MCF 10A (cell line): ENCODE measurements around the gene DACH1. TPM values are rescaled to one million over a fixed set of nuclear protein-coding genes. Genes with fewer than 3 reads are reported as not detected.

ENCODE experiments used
- Bru-seq: library from RNA; stranded (reverse); fragments of 400-500 nt; gene quantifications from one replicate; lab custom pipeline; 2021; lab: Mats Ljungman, UMichigan
- BruChase-seq, 2 experiments: library from RNA; stranded (reverse); fragments of 400-500 nt; gene quantifications; one replicate each; lab custom pipeline; 2021; lab: Mats Ljungman, UMichigan
- BruUV-seq: library from RNA; stranded (reverse); fragments of 400-500 nt; replicated peaks from 2 replicates; lab custom pipeline; 2021; lab: Mats Ljungman, UMichigan
- CTCF ChIA-PET: fragments of 300-600 bp; sonication (Branson Sonifier 250); formaldehyde crosslinking; extraction: SDS; loops from one replicate; lab custom pipeline; 2021; ENCODE audit warnings: antibody characterized with exemption, inconsistent platforms; lab: Yijun Ruan, JAX
- POLR2A ChIA-PET: fragments of 300-600, 350-650 bp; sonication (Branson Sonifier 250); formaldehyde crosslinking; extraction: SDS; loops from one replicate; lab custom pipeline; 2020; ENCODE audit warnings: antibody characterized with exemption, inconsistent platforms; lab: Yijun Ruan, JAX
- DNase-seq: peaks from one replicate; pipeline ENCODE4 v3.0.0-alpha.2; 2018; ENCODE audit not compliant: unreplicated experiment
- H3K27ac Mint-ChIP-seq: one replicate; pipeline ENCODE4 v1.8.0; 2022; ENCODE audit warnings: mild to moderate bottlenecking, low read depth, mixed read lengths; ENCODE audit not compliant: unreplicated experiment
- H3K27me3 Mint-ChIP-seq: one replicate; pipeline ENCODE4 v1.8.0; 2022; ENCODE audit warnings: mixed read lengths; ENCODE audit not compliant: insufficient read depth, unreplicated experiment
- H3K36me3 Mint-ChIP-seq: one replicate; pipeline ENCODE4 v1.8.0; 2022; ENCODE audit warnings: mild to moderate bottlenecking, moderate library complexity, mixed read lengths; ENCODE audit not compliant: insufficient read depth, unreplicated experiment
- H3K4me1 Mint-ChIP-seq: one replicate; pipeline ENCODE4 v1.8.0; 2022; ENCODE audit warnings: mixed read lengths; ENCODE audit not compliant: insufficient read depth, unreplicated experiment
- H3K4me3 Mint-ChIP-seq: one replicate; pipeline ENCODE4 v1.8.0; 2022; ENCODE audit warnings: mild to moderate bottlenecking, moderate library complexity, mixed read lengths; ENCODE audit not compliant: unreplicated experiment
- H3K9me3 Mint-ChIP-seq: one replicate; pipeline ENCODE4 v1.8.0; 2022; ENCODE audit warnings: mixed read lengths; ENCODE audit not compliant: unreplicated experiment
- intact Hi-C: fragments of 100-400 bp; cut with micrococcal nuclease; formaldehyde crosslinking; loops from 2 replicates; pipeline ENCODE4 v1.14.1; 2022
- long read RNA-seq: library from polyadenylated mRNA; stranded (forward); transcript quantifications from one replicate; pipeline ENCODE4 v2.0.0, GENCODE V29; 2022
- total RNA-seq: library from RNA; stranded (reverse); gene quantifications from 2 replicates; pipeline ENCODE4 v1.2.3, GENCODE V29; 2022
- TF ChIP-seq, protein P1 (sequence below): fragments of 200-600 bp; IDR thresholded peaks from one replicate; pipeline ENCODE4 v1.8.0; 2022; ENCODE audit warnings: antibody characterized with exemption, mild to moderate bottlenecking; ENCODE audit not compliant: unreplicated experiment

DACH1 gene
- not detected in 2 replicates for total RNA-seq
- percentile 0 among the genes with signal in this experiment for Bru-seq, nascent RNA
- not detected for BruChase-seq, experiment 1, labeled RNA remaining after a 6-hour chase
- not detected for BruChase-seq, experiment 2, labeled RNA remaining after a 2-hour chase
- long read RNA-seq = 0 reads

DNA sequence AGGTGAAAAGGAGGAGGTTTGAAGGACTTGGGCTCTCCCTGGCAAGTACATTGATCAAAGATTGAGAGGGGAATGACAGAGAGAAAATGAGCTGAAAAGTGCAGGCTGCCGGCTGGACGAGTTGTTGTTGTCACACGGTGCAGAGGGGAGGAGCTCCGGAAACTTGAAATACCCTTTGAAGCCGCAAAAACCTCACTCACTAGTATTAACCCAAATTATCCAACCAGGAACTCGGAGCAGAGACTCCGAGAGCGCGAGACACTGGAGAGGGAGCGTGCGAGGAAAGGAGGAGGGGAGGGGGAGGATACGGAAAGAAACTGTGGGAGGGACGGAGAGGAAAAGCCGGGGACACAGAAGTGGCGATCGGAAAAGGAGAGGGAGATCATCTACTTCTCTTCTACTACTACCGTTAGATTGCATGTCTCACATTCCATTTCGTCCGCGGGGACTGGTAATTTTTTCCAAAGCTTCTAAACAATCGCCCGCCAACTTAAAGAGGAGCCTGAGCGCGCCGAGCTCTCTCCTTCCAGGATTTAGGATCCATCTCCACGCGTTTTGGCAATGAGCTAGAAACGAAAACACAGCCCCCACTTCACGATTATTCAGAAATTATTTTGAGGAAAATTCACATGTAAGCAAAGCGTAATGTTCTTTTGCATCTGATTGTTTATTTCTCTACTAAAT, at the start of gene DACH1:
TSS of gene DACH1 (minus strand) at position 74 of the 684 bp plus-strand sequence.
- intact Hi-C loops = no loop called here
- BruUV-seq = no TSS peak
- DNase-seq = no peak
- Mint-ChIP-seq H3K9me3 (no peaks in the 10 kb centered on the region), H3K36me3 (no peaks in the 10 kb centered on the region), H3K4me1 (peaks cover 10% of the 10 kb centered on the region), H3K27ac (no peak within 1 kb of the TSS), H3K27me3 (peaks cover 100% of the 10 kb centered on the region), H3K4me3 (peak within 1 kb of the TSS; percentile 59)
- ChIA-PET POLR2A (interaction anchor here (0.6 kb wide), 1 partner anchor 27 kb away, joined by 4 read pairs; no protein-coding TSS in a partner anchor), CTCF (no interaction called here)
- TF ChIP-seq, protein P1, sequence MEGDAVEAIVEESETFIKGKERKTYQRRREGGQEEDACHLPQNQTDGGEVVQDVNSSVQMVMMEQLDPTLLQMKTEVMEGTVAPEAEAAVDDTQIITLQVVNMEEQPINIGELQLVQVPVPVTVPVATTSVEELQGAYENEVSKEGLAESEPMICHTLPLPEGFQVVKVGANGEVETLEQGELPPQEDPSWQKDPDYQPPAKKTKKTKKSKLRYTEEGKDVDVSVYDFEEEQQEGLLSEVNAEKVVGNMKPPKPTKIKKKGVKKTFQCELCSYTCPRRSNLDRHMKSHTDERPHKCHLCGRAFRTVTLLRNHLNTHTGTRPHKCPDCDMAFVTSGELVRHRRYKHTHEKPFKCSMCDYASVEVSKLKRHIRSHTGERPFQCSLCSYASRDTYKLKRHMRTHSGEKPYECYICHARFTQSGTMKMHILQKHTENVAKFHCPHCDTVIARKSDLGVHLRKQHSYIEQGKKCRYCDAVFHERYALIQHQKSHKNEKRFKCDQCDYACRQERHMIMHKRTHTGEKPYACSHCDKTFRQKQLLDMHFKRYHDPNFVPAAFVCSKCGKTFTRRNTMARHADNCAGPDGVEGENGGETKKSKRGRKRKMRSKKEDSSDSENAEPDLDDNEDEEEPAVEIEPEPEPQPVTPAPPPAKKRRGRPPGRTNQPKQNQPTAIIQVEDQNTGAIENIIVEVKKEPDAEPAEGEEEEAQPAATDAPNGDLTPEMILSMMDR = no peak

DNA sequence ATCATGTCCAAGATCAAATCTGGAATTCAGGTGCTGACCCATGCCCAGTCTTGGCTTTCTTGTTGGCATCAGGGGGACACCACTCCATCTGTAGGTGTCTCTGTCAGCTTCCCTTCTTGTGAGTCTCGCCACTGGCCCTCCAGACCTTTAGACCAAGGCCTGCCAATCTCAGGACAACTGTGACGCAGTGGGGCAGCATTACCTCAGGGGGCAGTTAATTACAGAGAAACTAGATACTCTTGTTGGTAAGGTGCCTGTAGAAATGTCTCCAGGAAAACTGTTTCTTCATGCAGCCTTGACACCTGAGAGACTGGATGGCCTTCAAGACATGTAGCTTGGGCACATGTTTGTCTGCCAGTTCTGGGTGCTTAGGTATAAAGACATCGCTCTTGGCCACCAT, 46.7 kb upstream of the DACH1 start:
- CTCF ChIA-PET = no interaction called here
- no peaks in the 10 kb centered on the region for H3K36me3 Mint-ChIP-seq
- H3K4me3 Mint-ChIP-seq = no peak overlapping the region
- no TSS peak for BruUV-seq
- intact Hi-C loops = no loop called here
- TF ChIP-seq, protein P1 = no peak
- H3K4me1 Mint-ChIP-seq = no peaks in the 10 kb centered on the region
- no peak for DNase-seq
- peaks cover 18% of the 10 kb centered on the region for H3K27me3 Mint-ChIP-seq
- H3K27ac Mint-ChIP-seq = no peak overlapping the region
- POLR2A ChIA-PET = no interaction called here
- H3K9me3 Mint-ChIP-seq = no peaks in the 10 kb centered on the region

GRCh38 chr13:71912524-71912923, 45.5 kb upstream of the DACH1 start:
- H3K4me3 Mint-ChIP-seq = no peak overlapping the region
- TF ChIP-seq, protein P1 = no peak
- no peak for DNase-seq
- no TSS peak for BruUV-seq
- H3K9me3 Mint-ChIP-seq = no peaks in the 10 kb centered on the region
- H3K27me3 Mint-ChIP-seq = peaks cover 6% of the 10 kb centered on the region
- no peaks in the 10 kb centered on the region for H3K4me1 Mint-ChIP-seq
- no peak overlapping the region for H3K27ac Mint-ChIP-seq
- POLR2A ChIA-PET = no interaction called here
- CTCF ChIA-PET = interaction anchor here (1.5 kb wide), 1 partner anchor 33 kb away, joined by 5 read pairs; no protein-coding TSS in a partner anchor
- H3K36me3 Mint-ChIP-seq = no peaks in the 10 kb centered on the region
- intact Hi-C loops = no loop called here

DNA sequence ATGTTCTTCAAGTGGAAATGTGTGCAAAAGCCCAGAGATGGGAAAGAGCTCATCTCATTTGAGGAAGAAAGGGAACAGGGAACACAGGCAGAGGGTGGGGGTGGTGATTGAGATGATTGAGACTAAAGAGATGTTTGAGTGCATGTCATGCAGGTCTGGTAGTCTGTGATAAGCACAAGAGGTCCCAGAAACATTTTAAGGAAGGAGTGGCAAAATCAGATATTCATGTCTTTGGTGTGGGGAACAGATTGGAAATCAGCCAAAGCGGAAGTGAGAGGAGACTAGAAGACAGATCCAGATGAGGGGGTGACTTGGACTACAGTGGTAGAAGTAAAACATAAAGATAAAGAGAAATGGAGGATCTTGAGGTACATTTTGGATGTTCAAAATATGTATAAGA, 39.4 kb upstream of the DACH1 start:
- BruUV-seq = no TSS peak
- H3K4me1 Mint-ChIP-seq = no peaks in the 10 kb centered on the region
- peaks cover 15% of the 10 kb centered on the region for H3K27me3 Mint-ChIP-seq
- DNase-seq = no peak
- H3K4me3 Mint-ChIP-seq = no peak overlapping the region
- H3K36me3 Mint-ChIP-seq = no peaks in the 10 kb centered on the region
- no peaks in the 10 kb centered on the region for H3K9me3 Mint-ChIP-seq
- intact Hi-C loops = no loop called here
- ChIA-PET CTCF (no interaction called here), POLR2A (no interaction called here)
- TF ChIP-seq, protein P1 = no peak
- no peak overlapping the region for H3K27ac Mint-ChIP-seq
